COR-L47 (cell line): ENCODE data around the gene EXOC3L4.

ENCODE experiments used
- DNase-seq: peaks from one replicate; lab custom pipeline; 2025; lab: John Stamatoyannopoulos, UW

Gene EXOC3L4

GRCh38 chr14:103121846-103122584 is 27.5 kb downstream of the EXOC3L4 start:
- DNase-seq: peak; percentile 100

GRCh38 chr14:103122585-103122946 is 28.0 kb downstream of the EXOC3L4 start:
- DNase-seq: peak; percentile 72

DNA sequence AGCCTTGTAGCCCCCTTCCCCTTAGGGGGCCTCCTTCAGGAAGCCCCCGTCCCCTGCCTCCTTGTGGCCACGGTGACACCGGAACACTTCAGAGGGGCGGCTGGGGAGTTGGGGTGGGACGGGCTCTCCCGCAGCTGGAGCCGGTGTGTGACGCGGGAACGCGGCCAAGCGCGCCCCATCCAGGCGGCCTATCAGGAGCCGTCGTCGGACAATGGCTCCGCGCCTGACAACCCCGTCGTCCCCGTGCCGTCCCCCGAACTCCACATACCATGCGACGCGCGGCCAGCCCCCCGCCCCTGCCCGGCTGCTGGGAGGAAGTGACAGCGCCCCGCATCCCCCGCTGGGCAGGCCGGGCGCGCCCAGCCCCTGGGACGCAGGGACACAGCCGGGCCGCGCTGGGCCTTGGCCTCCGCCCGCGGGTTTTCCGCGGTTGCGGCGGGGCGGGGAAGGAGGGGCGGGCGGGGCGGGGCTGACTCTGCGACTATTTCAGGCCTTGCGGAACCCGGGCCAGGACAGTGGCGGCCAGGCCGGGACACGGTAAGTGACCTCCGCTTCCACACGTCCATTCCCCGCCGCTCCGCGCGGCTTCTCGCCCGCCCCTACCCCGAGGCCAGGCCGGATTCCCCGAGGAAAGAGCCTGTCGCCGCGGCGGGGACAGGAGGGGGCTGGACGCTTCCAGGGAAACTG is 28.6 kb downstream of the EXOC3L4 start, which contains the start of gene TNFAIP2:
TSS of gene TNFAIP2 (plus strand) at position 515 of the 687 bp plus-strand sequence. CDS start 2,997 bp downstream, outside the sequence.
- DNase-seq: peak; percentile 79

- DNase-seq: peak; percentile 21
These were observed 29.3 kb downstream of the EXOC3L4 start for GRCh38 chr14:103123634-103124500.

DNA sequence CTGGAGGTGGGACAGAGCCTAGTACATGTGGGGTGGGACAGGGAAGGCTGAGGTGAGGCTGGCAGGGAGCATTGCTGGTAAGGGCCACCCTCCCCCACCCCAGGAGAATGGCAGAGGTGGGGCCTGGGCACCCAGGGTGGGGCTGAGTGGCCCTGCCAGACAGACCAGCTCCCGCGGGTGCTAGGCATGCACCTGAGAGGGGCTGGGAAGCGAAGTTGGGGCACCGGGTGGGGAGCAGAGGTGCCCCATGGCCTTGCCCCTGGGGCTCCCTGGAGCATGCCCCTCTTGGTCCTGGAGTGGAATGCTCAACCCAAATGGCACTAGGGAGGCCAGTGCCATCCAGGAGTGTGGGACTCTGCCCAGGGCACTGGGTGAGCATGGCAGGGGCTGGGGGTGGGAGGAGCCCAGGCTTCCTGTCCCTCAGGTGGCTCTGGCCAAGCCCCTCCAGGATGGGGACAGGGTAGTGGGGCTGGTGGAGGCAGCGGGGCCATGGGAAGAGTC is 30.0 kb downstream of the EXOC3L4 start:
- no peak for DNase-seq

- no peak for DNase-seq
These were observed 30.9 kb downstream of the EXOC3L4 start for GRCh38 chr14:103125098-103126070.

- no peak for DNase-seq
These were observed 31.8 kb downstream of the EXOC3L4 start for GRCh38 chr14:103126088-103126872.

DNA sequence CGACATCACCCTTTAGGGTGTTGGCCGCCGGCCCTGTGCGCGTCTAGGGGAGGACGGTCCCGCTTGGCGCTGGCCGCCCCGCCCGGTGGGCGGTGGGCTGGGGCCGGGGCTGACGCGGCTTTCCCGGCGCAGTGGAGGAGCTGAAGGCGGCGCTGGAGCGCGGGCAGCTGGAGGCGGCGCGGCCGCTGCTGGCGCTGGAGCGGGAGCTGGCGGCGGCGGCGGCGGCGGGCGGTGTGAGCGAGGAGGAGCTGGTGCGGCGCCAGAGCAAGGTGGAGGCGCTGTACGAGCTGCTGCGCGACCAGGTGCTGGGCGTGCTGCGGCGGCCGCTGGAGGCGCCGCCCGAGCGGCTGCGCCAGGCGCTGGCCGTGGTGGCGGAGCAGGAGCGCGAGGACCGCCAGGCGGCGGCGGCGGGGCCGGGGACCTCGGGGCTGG is 32.4 kb downstream of the EXOC3L4 start:
- DNase-seq: no peak

GRCh38 chr14:103127356-103127755 is 32.8 kb downstream of the EXOC3L4 start:
- no peak for DNase-seq

GRCh38 chr14:103127861-103128598 is 33.5 kb downstream of the EXOC3L4 start:
- no peak for DNase-seq

- peak; percentile 5 for DNase-seq
These were observed 34.2 kb downstream of the EXOC3L4 start for GRCh38 chr14:103128631-103129300.

DNA sequence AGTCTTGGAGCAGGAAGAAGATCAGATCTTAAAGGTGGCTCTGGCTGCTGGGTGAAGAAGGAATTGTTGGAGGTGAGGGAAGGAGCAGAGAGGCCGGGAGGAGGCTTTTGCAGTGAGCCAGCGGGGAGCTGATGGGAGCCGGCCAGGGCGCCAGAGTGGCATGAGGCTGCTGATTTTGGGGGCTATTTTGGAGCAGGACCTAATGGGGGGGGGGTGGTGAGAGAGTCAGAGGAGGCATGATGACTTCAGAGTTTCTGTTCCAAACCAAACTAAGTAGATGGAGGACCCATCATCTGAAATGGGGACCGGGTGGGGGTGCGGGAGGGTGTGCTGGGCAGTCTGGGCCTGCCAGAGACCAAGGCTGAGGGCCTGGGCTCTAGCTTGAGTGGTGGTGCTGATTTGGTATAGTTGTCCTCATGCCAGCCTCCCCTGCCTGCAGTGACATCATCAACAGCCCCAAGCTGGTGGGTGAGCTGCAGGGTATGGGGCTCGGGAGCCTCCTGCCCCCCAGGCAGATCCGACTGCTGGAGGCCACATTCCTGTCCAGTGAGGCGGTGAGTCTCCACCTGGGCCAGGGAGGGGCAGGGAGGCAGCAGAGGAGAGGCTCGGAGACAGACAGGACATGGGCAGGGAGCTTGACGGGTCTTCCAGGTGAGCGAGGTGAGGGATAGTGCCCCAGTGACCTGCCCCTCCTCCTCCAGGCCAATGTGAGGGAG is 34.9 kb downstream of the EXOC3L4 start:
- no peak for DNase-seq

GRCh38 chr14:103130017-103130764 is 35.7 kb downstream of the EXOC3L4 start:
- no peak for DNase-seq

DNA sequence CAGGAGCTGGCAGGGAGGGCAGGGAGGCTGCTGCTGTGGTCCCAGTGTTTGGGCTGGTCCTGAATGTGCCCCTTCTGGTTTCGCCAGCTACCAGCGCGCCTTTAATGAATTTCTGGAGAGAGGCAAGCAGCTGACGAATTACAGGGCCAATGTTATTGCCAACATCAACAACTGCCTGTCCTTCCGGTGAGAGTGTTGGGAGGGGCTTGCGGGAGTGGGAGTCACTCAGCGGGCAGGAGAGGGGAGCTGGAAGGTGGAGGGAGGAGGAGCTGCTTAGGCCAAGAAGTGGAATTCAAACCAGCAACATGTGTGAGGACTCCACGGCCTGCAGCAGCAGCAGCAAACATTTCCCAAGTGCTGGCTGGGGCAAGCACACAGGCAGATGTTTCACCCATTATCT is 36.4 kb downstream of the EXOC3L4 start:
- peak; percentile 24 for DNase-seq

DNA sequence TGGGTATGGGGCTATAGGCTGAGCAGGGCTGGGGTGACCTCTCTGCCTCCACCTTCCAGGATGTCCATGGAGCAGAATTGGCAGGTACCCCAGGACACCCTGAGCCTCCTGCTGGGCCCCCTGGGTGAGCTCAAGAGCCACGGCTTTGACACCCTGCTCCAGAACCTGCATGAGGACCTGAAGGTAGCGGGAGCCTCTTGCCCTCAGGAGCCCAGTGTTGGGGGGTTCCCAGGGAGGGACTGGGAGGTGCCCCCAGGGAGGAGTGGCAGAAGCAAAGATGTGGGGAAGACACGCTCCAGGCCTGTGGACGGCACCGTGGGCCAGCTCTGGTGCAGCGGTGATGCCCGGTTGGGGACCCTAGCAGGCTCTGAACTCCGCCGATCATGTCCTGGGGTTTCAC is 37.1 kb downstream of the EXOC3L4 start:
- no peak for DNase-seq

GRCh38 chr14:103132381-103133209 is 38.1 kb downstream of the EXOC3L4 start:
- DNase-seq: no peak
